BE2C (cell line): ENCODE data around the gene MARF1.
"Not testable (repeated sequence)": the region's sequence is repeated elsewhere in the genome, so short reads cannot be mapped to it uniquely, and the experiment has no call there.

Experiments
- DNase-seq: peaks from one replicate; pipeline ENCODE4 v3.0.0-alpha.2; 2020
- H3K27me3 ChIP-seq: fragments of 250-450 bp; sonication (Bioruptor Pico); 2 replicates; pipeline ENCODE4 v1.5.1; 2020; ENCODE audit warnings: mild to moderate bottlenecking
- H3K36me3 ChIP-seq: fragments of 250-450 bp; sonication (Bioruptor Pico); 2 replicates; pipeline ENCODE4 v1.5.1; 2020; ENCODE audit warnings: mild to moderate bottlenecking
- H3K4me1 ChIP-seq: fragments of 250-450 bp; sonication (Bioruptor Pico); 2 replicates; pipeline ENCODE4 v1.5.1; 2020
- H3K4me3 ChIP-seq: 2 replicates; pipeline ENCODE4 v1.5.1; 2011; ENCODE audit warnings: low read depth, low read length
- H3K9me3 ChIP-seq: fragments of 250-450 bp; sonication (Bioruptor Pico); 2 replicates; pipeline ENCODE4 v1.5.1; 2020
- TF ChIP-seq, protein P1 (sequence below): IDR thresholded peaks from 2 replicates; pipeline ENCODE4 v1.5.1; 2012; ENCODE audit warnings: mild to moderate bottlenecking, low read depth, low read length

Gene MARF1

DNA sequence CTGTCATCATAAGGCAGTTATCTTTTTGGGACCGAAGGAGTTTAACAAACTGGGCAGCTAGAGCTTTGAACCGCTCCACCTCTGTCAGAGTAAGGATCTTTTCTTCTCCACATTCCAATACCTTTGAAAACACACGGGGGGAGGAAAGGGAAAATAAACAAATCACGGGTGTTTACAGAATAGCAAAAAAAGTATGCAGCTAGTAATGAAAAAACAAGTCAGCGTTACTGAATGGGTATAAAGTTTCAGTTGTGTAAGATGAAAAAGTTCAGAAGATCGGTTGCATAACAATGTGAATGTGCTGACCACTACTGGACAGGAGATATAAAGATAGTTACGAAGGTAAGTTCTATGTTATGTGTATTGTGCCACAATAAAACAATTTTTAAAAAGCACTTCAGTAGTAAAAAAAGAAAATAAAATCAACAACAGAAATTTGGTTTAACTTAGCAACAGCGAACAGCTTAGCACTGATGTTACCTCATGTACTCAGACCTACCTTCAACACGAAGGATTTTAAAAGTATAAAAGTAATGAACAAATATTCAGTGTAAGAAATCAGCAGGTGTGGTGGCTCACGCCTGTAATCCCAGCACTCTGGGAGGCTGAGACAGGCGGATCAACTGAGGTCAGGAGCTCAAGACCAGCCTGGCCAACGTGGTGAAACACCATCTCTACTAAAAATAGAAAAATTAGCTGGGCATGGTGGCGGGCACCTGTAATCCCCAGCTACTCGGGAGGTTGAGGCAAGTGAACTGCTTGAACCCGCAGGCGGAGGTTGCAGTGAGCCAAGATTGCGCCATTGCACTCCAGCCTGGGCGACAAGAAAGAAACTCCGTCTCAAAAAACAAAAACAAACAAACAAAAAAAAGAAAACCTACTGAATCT lies 34.3 kb downstream of the MARF1 start:
- Histone ChIP-seq H3K4me3 (no peak overlapping the region), H3K27me3 (no peaks in the 10 kb centered on the region), H3K36me3 (peaks cover 34% of the 10 kb centered on the region), H3K4me1 (no peaks in the 10 kb centered on the region), H3K9me3 (no peaks in the 10 kb centered on the region)
- DNase-seq: no peak
- TF ChIP-seq, protein P1, sequence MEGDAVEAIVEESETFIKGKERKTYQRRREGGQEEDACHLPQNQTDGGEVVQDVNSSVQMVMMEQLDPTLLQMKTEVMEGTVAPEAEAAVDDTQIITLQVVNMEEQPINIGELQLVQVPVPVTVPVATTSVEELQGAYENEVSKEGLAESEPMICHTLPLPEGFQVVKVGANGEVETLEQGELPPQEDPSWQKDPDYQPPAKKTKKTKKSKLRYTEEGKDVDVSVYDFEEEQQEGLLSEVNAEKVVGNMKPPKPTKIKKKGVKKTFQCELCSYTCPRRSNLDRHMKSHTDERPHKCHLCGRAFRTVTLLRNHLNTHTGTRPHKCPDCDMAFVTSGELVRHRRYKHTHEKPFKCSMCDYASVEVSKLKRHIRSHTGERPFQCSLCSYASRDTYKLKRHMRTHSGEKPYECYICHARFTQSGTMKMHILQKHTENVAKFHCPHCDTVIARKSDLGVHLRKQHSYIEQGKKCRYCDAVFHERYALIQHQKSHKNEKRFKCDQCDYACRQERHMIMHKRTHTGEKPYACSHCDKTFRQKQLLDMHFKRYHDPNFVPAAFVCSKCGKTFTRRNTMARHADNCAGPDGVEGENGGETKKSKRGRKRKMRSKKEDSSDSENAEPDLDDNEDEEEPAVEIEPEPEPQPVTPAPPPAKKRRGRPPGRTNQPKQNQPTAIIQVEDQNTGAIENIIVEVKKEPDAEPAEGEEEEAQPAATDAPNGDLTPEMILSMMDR: no peak

DNA sequence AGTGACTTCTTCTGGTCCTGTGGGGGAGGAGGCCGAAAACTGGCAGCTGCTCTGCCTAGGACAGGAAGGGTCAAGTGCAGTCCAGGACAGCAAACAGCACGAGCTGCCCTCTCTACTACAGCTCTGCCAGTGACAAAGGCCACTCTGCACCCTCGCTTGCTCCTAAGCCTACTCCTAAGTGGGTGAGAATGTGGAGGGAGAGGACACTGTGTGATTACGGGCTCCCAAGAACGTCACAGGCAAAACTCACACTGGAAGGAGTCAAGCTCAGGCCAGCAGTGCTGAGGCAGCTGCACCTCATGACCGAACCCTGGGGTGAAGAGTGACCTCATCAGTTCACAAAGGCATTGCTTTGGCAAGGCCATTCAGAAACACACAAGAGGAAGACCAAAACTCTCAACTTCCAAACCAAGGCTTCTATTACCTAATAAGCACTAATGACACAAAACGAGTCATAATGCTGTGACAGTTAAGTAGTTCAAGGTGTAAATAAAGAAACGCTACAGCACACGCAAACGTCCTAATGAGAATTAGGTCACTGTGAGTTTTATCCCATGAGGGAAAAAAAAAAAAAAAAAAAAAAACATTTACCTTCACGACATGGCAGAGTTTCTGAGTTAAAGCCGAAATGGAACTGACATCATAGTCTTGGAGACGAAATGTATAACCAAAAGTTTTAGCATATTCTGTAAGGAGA lies 35.1 kb downstream of the MARF1 start:
- Histone ChIP-seq H3K36me3 (peaks cover 39% of the 10 kb centered on the region), H3K27me3 (no peaks in the 10 kb centered on the region), H3K4me3 (no peak overlapping the region), H3K4me1 (no peaks in the 10 kb centered on the region), H3K9me3 (no peaks in the 10 kb centered on the region)
- TF ChIP-seq, protein P1: no peak
- DNase-seq: no peak

DNA sequence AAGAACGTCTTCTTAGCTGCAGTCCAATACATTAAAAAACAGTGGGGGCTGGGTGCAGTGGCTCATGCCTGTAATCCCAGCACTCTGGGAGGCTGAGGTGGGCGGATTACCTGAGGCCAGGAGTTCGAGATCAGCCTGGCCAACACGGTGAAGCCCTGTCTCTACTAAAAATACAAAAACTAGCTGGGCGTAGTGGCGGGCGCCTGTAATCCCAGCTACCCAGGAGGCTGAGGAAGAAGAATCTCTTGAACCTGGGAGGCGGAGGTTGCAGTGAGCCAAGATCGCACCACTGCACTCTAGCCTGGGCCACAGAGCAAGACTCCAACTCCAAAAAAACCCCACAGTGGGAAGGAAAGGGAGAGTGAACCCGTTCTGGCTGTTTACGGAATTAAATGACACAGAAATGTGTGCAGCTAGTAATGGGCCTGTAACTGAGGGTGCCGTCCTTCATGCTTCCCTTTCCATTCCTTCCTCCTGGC lies 35.7 kb downstream of the MARF1 start:
- H3K4me1 ChIP-seq, DNase-seq, H3K27me3 ChIP-seq, H3K4me3 ChIP-seq, H3K9me3 ChIP-seq: not testable (repeated sequence)
- peaks cover 36% of the 10 kb centered on the region for H3K36me3 ChIP-seq

DNA sequence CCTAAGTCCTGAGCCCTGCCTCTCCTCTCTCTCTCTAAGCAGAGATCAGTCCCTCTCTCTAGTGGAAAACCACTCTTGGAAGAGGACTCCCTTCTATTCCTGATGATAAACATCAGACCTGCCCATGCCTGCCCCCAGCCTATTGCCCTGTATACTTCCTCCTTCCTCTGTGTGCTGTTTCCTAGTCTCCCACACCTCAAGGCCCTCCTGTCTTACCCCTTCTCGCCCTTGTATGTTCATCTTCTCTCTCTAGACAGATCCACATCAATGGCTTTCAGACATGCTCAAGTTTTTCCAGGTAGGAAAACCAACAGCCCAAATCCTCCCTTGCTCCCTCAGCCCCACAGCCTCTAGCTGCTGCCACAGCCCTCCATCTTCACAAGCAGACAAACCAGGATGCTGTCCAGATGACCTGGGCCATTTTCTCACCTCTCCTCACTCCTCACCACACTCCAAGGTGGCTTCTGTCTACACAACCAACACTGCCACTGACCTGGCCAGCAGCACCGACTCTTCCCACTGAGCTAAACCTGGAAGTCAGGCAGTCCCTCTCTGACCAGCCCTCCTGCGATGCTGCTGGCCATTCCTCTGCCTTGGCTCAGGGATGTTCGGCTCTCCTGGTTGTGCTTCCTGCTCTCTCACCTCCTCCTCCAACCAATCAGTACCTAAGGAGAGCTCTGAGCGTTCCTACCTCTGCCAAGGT lies 36.3 kb downstream of the MARF1 start:
- TF ChIP-seq, protein P1: no peak
- Histone ChIP-seq H3K36me3 (peaks cover 33% of the 10 kb centered on the region), H3K9me3 (no peaks in the 10 kb centered on the region), H3K27me3 (no peaks in the 10 kb centered on the region), H3K4me1 (no peaks in the 10 kb centered on the region), H3K4me3 (no peak overlapping the region)
- no peak for DNase-seq

DNA sequence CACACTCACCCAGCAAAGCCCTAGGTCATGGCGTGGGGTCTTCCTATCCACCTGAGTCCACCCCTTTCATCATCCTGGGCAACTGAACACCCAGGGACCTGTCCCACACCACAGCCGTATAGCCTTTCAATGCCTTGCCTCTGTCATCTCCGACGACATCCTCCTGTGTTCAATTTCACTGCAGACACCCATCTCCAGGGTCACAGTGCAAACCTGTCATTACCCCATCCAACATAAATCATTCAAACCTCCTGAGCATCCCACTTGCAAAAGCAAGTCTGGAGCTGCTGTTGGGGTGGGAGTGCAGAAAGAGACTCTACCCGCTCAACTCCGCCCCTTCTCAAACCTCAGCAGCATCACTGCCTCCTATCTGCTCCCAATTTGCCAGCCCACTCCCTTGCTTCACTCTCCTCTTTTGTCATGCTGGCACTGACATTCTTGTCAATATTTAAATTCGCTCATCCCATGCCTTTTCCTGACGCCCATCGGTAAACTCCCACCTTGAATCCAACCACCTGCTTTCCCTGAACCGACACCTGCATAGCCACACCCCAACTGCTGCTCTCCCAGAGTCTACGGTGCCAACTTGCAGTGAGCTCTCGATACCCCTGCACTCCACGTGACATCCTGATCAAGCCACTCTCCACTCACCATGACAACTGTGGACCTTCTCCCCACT lies 37.0 kb downstream of the MARF1 start:
- H3K36me3 ChIP-seq: peaks cover 39% of the 10 kb centered on the region
- TF ChIP-seq, protein P1: no peak
- DNase-seq: no peak
- no peak overlapping the region for H3K4me3 ChIP-seq
- H3K4me1 ChIP-seq: no peaks in the 10 kb centered on the region
- H3K9me3 ChIP-seq: no peaks in the 10 kb centered on the region
- H3K27me3 ChIP-seq: no peaks in the 10 kb centered on the region
